ENCODE results near the gene CYS1. TPM values are rescaled to one million over a fixed set of nuclear protein-coding genes. Genes with fewer than 3 reads are reported as not detected.

Gene CYS1
- total and polyA plus RNA-seq, 2 of the 8 experiments (the other 6 are each of a cell fraction or from before 2014, with no cell fraction given) = 0.09 to 0.13 TPM

- H2AK5ac ChIP-seq (ENCODE audit: low read depth, low read length) = no peak overlapping the region
Measured at GRCh38 chr2:10039658-10040410, 40.4 kb downstream of the CYS1 start.

More at GRCh38 chr2:10039658-10040410, 40.4 kb downstream of the CYS1 start:
- peaks cover 0 to 8% of the 10 kb centered on the region in 2 experiments; a peak in 1 of 4 replicates for H3K9me3 ChIP-seq (ENCODE audit: insufficient read depth in 2 of 2, low read depth in 1 of 2, low read length in 1 of 2)
- POLR2A ChIA-PET (ENCODE audit: partially characterized antibody) = interaction anchor here (0.9 to 2.5 kb wide), 2 partner anchors 10 to 20 kb away, joined by 7 read pairs; no protein-coding TSS in a partner anchor
- H3K4me1 ChIP-seq (replicated peaks in 1 of 4; ENCODE audit: control insufficient read depth in 3 of 4, insufficient read depth in 4 of 4, low read length in 3 of 4) = peaks cover 0 to 5% (median 2%) of the 10 kb centered on the region in 4 experiments; a peak in 3 of 7 replicates
- H3K4me3 ChIP-seq (ENCODE audit: extremely low read depth in 1 of 4, insufficient read depth in 2 of 4, low read depth in 3 of 4, low read length in 4 of 4) = no peak overlapping the region
- H2BK15ac ChIP-seq (ENCODE audit: low read length) = 0 out of 2 replicates have a peak overlapping the region, but pooled peaks have one; percentile 13
- no peak overlapping the region for H2BK20ac ChIP-seq (ENCODE audit: low read length)
- DNase-seq (ENCODE audit: low read depth in 1 of 2, low spot score in 2 of 2) (no peak), FAIRE-seq (no peak)
- no peak overlapping the region for H2BK120ac ChIP-seq (replicated peaks; ENCODE audit: low read depth, low read length)
- peaks cover 0 to 26% (median 18%) of the 10 kb centered on the region in 4 experiments; a peak in 6 of 7 replicates for H3K27me3 ChIP-seq (replicated peaks in 1 of 4; ENCODE audit: control insufficient read depth in 3 of 4, extremely low read depth in 1 of 4, insufficient read depth in 3 of 4, low read length in 3 of 4)
- H3K4me2 ChIP-seq (ENCODE audit: insufficient read depth in 1 of 2, low read depth in 2 of 2, low read length in 2 of 2) = no peak overlapping the region
- peaks cover 0 to 3% of the 10 kb centered on the region in 2 experiments for H4K20me1 ChIP-seq (replicated peaks in 1 of 2; ENCODE audit: control insufficient read depth in 1 of 2, insufficient read depth in 2 of 2, low read length in 2 of 2)
- H4K91ac ChIP-seq (replicated peaks; ENCODE audit: insufficient read length, low read length) = no peak overlapping the region
- no peaks in the 10 kb centered on the region for H3K79me2 ChIP-seq (ENCODE audit: control insufficient read depth in 1 of 2, insufficient read depth in 2 of 2, low read length in 2 of 2)
- 0 out of 8 replicates have a peak, but pooled peaks cover 0 to 2% (median 0%) of the 10 kb centered on the region in 4 experiments for H3K36me3 ChIP-seq (ENCODE audit: control insufficient read depth in 2 of 4, insufficient read depth in 4 of 4, low read length in 3 of 4)
- no peaks in the 10 kb centered on the region for H3K79me1 ChIP-seq (ENCODE audit: low read depth, low read length)
- H2BK12ac ChIP-seq (ENCODE audit: low read depth, low read length) = no peak overlapping the region
- no peak overlapping the region for H4K8ac ChIP-seq (ENCODE audit: extremely low read depth, insufficient read depth, low read length)
- H3K4ac ChIP-seq (replicated peaks; ENCODE audit: insufficient read length, low read depth, low read length) = no peak overlapping the region
- no peak for TF ChIP-seq HDAC2 (IDR thresholded peaks at IDR 0.05; ENCODE audit: borderline replicate concordance in 1 of 2, low read depth in 2 of 2, low read length in 2 of 2)
- TF ChIP-seq GABPA (IDR thresholded peaks at IDR 0.05; ENCODE audit: borderline replicate concordance, insufficient read depth, low read length) = no peak
- no peak for TF ChIP-seq RXRA (IDR thresholded peaks at IDR 0.05; ENCODE audit: insufficient read depth, low read depth, low read length)
- TF ChIP-seq CBX5 (IDR thresholded peaks at IDR 0.05; ENCODE audit: low read depth, low read length) = no peak
- no peak for TF ChIP-seq BCL11A (IDR thresholded peaks at IDR 0.05; ENCODE audit: low read depth in 2 of 2, low read length in 2 of 2)
- no peak overlapping the region for H2BK5ac ChIP-seq (ENCODE audit: low read depth, low read length)
- no peak overlapping the region for H2AFZ ChIP-seq (ENCODE audit: low read length)
- H4K5ac ChIP-seq (ENCODE audit: insufficient read length, low read depth, low read length) = no peak overlapping the region
- CTCF ChIA-PET (ENCODE audit: partially characterized antibody) = interaction anchor here (1.2 to 2.0 kb wide), 4 partner anchors 8 to 241 kb away, joined by 3 to 12 read pairs (median 4); no protein-coding TSS in a partner anchor
- no peak overlapping the region for H3K56ac ChIP-seq (replicated peaks; ENCODE audit: insufficient read length, low read depth, low read length)
- H3K9ac ChIP-seq (replicated peaks in 1 of 4; ENCODE audit: extremely low read depth in 1 of 4, low read depth in 3 of 4, low read length in 3 of 4) = no peak overlapping the region
- H3K23ac ChIP-seq (ENCODE audit: insufficient read length) = no peak overlapping the region
- H3K18ac ChIP-seq (ENCODE audit: extremely low read depth, low read length) = no peak overlapping the region
- WGBS, 2 experiments (ENCODE audit: extremely low coverage in 1 of 2, insufficient coverage in 1 of 2, insufficient read length in 1 of 2, insufficient replicate concordance in 2 of 2, low coverage in 1 of 2, low lambda C conversion rate in 2 of 2, missing lambda C conversion rate in 1 of 2) = 90% methylated on average over 14 of the region's 16 CpGs; no CpG with 5 or more reads in 1 of the 2 experiments
- no peak overlapping the region for H3K27ac ChIP-seq (ENCODE audit: low read depth, low read length)
- no peak overlapping the region for H3K14ac ChIP-seq (ENCODE audit: insufficient read length)
- peaks cover 8% of the 10 kb centered on the region; the same call in 1 of the 2 replicates for H3K23me2 ChIP-seq (ENCODE audit: low read depth, low read length)

Data from H1 (cell line).